Activated CD8-positive, alpha-beta memory T cell treated with anti-CD3 and anti-CD28 coated beads for 1 hour (primary cell): ENCODE data around the gene IQGAP2.
A peak's percentile ranks its signal among the peaks of the same experiment; 100 is the strongest.

Experiments used
- DNase-seq, 2 donors: peaks; one replicate each; pipeline ENCODE4 v3.0.0-alpha.2; 2020; ENCODE audit warnings: low read depth in 1 of 2; ENCODE audit errors: extremely low read depth in 1 of 2

The IQGAP2 gene

GRCh38 chr5:76625087-76625815 is 222.2 kb downstream of the IQGAP2 start:
- no peak for DNase-seq

DNA sequence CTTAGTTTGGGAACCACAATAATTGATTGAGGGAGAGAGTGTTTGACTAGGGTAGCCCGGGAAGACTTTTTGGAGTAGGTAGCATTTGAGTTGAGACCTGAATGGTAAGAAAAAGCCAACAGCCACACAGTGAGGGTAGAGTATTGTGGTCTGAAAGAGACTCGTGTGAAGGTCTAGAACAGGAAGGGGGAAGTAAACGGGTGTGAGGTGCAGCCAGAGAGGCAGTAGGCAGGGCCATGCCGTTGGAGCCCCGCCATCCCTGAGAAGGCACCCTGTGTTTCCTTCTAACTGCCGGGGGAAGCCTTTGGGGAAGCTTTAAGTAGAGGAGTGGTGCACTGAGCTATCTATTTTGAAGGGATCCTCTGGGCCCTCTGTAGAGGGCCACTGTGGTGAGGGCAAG is 223.7 kb downstream of the IQGAP2 start:
- DNase-seq, result no peak

- DNase-seq, result no peak
Measured at GRCh38 chr5:76634661-76635060, 231.6 kb downstream of the IQGAP2 start.

DNA sequence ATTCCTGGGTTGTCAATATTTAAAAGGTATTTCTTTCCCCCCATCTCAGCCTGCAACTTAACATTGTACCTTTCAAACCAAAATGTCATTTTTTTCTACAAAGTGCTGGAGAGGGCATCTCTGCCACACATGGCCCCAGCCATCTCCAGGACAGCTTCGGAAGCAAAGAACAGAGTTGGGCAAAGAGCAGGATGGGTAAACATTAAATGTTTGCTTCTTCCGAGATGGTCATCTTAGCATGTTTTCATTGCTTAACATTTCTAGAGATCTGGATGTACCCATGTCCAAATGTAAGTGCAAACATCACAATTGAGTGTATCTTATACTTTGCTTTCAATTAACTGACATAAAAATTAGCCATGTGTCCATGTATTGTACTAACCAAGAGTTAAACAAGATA is 234.4 kb downstream of the IQGAP2 start:
- no peak for DNase-seq

DNA sequence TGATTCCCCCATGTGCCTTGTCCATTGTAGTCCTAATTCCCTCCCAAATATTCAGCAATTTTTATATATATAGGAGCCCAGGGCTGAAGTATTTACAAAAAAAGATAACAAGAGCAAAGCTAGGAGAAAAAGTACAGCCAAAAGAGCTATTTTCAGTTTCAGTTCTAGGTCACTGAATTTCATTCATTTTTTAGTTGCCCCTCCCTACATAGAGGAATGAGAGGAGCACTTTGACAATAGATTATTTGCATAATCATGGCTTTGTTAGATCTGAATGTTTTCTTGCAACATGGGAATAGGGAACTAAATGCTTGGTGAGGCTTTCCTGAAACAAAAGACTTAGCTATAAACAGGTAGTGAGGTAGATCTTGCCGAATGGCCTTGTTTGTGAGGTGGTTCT is 235.4 kb downstream of the IQGAP2 start:
- no peak for DNase-seq

DNA sequence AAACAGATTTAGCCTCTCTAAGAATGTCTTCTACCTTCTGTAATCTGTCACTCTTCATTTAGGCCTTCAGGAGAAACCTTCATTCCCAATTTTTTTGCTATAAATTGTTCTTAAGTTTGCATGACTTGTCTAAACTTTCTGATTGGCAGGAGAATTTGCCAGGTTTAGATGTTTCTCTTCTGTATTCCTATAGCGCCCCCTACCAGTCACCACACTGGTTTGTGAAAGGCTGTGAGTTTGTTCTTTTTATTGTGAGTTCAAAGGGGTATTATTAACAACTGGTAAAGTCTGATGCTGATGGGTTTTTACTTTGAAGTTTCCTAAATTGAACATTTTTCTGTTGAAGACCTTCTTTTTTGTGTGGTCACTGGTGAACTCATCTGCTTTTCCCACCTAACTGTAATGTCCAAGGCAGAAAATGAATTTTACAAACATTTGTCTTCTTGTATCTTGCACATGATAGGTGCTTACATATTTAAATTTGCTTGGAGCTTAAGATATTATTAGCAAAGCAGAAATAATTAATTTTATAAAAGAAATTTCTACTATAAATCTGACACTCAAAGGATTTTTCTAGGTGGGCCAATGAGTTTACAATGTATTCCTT is 238.5 kb downstream of the IQGAP2 start:
- peak; percentile 18 to 50 for DNase-seq

DNA sequence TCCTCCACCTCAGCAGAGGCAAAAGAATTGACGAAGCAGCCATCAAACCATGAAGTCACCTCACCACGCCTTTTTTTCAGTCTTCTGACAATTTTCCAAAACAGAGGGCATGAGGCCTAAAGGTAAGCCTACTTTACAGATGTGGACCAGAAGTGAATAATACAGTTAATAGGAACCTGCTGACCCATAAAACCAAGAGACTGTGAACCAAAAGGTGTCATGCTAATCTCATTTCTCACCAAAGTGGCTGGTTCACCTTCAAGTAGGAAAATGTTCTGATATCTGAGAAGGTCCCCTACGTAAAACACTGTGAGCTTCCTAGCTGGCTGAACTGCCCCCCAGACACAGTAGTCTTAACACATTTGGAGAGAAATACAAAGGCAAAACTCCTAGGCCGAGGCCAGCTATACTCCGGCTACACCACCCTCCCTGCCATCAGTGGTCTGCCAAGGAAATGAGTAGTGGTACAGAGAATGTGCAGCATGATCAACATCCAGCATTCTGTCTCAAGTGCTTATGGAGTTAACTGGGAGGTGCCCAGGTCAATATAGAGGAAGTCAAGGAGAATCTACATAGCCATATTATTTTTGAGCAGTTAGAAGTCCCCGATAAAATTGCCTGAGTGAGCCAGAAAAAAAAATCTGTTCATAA is 239.4 kb downstream of the IQGAP2 start:
- DNase-seq, result no peak

GRCh38 chr5:76643371-76643770 is 240.3 kb downstream of the IQGAP2 start:
- no peak for DNase-seq

DNA sequence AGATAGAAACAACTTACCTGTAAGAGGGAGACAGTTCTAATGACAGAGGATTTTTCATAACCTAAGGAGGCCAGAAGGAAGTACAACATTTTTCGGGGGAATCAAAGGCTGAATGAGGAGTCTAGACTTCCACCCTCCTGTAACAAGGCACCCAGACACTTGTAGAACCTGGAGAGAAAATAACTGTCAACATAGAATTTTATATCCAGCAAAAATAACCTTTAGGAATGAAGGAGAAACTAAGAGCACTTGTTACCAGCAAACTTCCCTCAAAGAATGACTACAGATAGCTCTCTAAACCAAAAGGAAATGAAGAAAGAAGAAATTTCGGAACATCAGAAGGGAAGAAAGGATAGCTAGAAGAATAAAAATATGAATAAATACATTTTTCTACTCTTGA is 246.1 kb downstream of the IQGAP2 start:
- no peak for DNase-seq

DNA sequence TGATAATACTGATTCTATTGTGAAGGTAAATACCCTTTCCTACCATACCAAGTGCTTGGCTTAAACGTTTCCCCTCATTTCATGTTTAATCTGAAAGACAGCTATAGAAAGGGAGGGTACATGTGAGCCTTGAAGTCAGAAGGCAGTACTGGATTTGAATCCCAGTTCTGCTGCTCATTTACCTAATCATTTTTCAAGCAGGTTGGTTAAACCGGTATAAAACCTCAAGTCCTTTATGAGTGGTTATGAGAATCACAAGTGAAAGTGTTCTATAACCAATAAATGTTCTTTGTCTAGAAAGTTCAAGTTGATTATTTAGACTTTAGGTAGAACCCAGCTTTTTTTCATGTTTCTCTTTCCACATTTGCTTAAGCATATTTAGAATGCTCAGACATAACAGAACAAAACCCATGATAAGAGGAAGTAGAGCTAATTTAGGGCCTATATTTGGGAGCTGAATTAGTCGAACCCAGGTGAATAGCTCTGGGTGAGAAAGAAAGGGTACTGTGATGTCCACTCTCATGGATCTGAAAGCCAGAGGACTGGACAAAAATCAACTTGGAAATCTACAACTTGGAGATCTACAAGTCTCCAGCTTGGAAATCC is 249.8 kb downstream of the IQGAP2 start:
- no peak for DNase-seq

GRCh38 chr5:76657091-76657490 is 254.0 kb downstream of the IQGAP2 start:
- no peak for DNase-seq

DNA sequence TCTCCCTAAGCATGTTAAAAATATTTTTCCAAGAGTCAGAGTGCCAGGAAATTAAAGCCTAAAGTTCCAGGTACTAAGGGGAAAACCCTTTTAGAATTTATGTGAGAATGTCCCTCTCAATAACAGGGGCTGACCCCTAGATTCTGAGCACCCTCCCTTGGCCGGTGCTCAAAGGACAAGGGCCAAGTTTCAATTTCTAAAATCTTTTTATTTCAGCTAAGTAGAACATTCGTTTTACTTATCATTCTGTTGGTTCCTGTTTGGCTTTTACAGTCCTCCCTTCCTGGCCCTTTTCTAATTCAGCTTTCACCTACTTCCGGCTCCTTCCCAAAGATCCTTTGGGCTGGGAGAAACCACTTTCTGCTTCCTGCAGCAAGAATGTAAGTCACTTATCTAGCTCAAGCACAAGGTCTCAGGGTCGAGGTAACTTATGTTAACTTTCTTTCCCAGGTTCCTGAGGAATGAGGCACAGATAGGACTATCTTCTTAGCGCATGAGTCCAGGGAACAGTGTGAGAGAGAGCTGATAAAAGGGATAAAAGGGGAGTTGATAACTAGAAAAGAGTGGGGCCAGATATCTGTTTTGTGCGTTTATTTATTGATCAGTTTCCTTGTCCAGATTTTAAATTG is 254.7 kb downstream of the IQGAP2 start:
- no peak for DNase-seq

- DNase-seq, result no peak
Measured at GRCh38 chr5:76660360-76660759, 257.3 kb downstream of the IQGAP2 start.

DNA sequence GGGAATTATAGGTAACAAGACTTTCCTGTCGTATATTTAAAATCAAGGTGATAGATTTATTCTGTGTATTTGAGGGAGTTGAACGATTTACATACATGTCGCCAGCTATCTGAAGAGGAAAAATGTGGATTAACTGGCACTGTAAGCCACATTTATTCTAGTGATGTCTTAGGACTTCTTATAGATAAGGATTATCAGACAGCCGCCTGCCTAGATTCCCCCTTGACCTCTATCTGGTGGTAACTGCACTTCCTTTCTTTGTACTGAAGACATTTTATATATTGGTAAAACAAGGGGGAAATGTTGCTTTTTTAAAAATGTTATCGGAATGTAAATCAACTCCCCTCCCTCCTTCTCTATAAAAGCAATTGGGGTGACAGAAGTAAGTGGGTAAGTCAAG is 259.4 kb downstream of the IQGAP2 start:
- DNase-seq, result no peak

DNA sequence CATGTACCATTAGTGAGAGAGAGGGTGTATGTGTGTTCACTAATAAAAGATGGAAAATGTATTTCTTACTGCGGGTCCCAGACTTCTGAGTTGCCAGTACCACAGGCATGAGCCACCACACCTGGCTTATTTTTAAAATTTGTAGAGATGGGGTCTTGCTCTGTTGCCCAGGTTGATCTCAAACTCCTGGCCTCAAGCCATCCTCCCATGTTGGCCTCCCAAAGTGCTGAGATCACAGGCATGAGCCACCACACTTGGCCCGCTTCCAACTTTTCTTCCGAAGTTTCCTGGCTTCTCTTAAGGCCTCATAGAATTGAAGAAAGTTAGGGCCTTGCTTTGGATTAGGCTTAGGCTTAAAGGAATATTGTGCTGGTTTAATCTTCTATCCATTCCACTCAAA is 260.5 kb downstream of the IQGAP2 start:
- no peak for DNase-seq

- DNase-seq, result no peak
Measured at GRCh38 chr5:76664079-76664478, 261.0 kb downstream of the IQGAP2 start.

GRCh38 chr5:76667495-76667894 is 264.4 kb downstream of the IQGAP2 start:
- DNase-seq, result no peak

DNA sequence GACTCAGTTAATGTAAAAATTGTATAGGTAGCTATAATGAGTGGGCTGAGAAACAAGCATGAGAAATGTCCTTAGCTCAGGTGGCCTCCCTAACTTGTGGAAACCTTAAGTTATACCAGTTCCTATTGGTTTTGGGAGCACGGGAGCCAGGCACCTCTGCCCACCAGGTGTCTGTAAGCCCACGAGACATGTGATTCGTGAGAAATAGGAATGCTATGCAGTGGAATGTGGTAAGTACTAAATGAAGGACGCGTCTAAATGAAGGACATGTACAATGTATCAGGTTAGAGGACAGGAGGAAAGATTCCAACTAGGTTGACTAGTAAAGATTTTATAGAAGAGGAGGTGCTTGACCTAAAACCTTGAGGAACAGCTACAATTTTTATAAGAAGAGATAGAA is 266.2 kb downstream of the IQGAP2 start:
- DNase-seq, result no peak

DNA sequence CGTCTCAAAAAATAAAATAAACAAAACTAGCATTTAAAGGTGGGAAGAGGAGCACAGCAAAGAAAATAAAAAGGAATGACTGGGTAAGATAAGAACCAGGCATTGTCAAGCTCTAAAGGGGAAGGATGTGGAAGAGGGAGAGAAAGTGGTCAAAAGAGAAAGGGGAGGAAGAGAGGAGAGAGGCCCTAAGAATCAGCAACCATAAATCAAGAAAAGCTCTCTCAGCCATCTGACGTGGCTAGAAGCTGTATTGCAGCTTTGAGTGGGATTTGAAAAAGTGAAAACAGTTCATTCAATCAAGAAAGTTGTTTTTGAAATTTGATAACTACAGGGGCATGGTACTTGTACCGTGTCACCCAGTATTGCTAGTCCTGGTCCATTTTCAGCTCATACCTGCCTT is 267.4 kb downstream of the IQGAP2 start:
- DNase-seq, result no peak

DNA sequence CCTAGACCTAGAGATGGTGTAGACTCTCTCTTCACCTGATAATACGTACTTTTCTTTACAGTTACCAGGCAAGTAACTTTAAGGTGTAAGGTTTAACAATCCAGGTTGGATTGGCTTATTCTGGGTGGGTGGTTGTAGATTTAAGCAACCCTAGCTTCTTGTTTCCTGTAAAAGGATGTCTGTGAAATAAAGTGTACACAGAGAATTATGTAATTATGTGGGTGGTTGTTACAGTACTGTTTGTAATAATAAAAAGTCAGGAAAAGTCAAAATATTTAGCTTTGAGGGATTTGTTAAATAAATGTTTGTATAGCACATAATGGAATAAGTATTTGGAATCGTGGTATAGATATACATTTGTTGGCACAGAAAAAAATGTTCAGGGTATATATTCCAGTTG is 269.2 kb downstream of the IQGAP2 start:
- DNase-seq, result no peak

DNA sequence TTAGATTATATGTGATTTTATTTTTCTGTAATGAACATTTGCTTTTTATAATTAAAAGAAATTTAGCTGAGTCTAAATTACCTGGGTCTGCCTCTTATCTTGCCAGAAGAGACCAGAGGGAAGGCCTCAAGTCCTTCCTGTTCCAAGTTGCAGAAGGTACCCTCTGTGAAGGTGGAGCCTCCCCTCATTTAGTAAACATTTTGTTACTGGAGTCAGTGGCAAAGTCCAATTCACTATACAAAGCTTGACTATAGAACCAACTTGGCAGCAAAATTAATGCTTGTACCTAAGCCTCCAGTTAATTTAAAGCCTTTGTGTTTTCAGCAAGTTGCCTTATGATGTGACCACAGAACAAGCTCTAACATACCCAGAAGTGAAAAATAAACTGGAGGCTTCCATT is 270.0 kb downstream of the IQGAP2 start:
- no peak for DNase-seq
